Ascending aorta (tissue), 2 donors: ENCODE data around the gene TM9SF1. TPM values are rescaled to one million over a fixed set of nuclear protein-coding genes. Genes with fewer than 3 reads are reported as not detected.
A peak's percentile ranks its signal among the peaks of the same experiment; 100 is the strongest.

Source experiments
- DNase-seq, 2 donors: peaks; one replicate each; pipeline ENCODE4 v3.0.0-alpha.2; 2019; ENCODE audit warnings: low spot score in 2 of 2
- H3K27ac ChIP-seq, 2 donors: fragments of 200-600 bp; sonication (generic); one replicate each; pipeline ENCODE4 v1.5.1; 2016 to 2017; ENCODE audit warnings: mild to moderate bottlenecking in 1 of 2
- H3K27me3 ChIP-seq: fragments of 200-600 bp; sonication (generic); one replicate; pipeline ENCODE4 v1.5.1; 2017
- H3K36me3 ChIP-seq, 2 donors: fragments of 200-600 bp; sonication (generic); one replicate each; pipeline ENCODE4 v1.5.1; 2016
- H3K4me1 ChIP-seq, 2 donors: fragments of 200-600 bp; sonication (generic); one replicate each; pipeline ENCODE4 v1.5.1; 2016 to 2017; ENCODE audit warnings: mild to moderate bottlenecking in 1 of 2
- H3K4me3 ChIP-seq, 2 donors: fragments of 200-600 bp; sonication (generic); one replicate each; pipeline ENCODE4 v1.5.1; 2016 to 2017; ENCODE audit warnings: mild to moderate bottlenecking in 1 of 2
- H3K9me3 ChIP-seq, 2 donors: fragments of 200-600 bp; sonication (generic); one replicate each; pipeline ENCODE4 v1.5.1; 2016
- CTCF ChIP-seq, 3 experiments: fragments of 200-600 bp in 2 of 3; fragments of 450-650 bp in 1 of 3; sonication (generic) in 2 of 3; IDR thresholded peaks; one replicate each; pipeline ENCODE4 v1.5.1; 2016 to 2019; ENCODE audit warnings: antibody characterized with exemption in 3 of 3, mild to moderate bottlenecking in 1 of 3, moderate library complexity in 1 of 3
- intact Hi-C: fragments of 100-400 bp; cut with DNase I; formaldehyde crosslinking; loops from one replicate; pipeline ENCODE4 v1.15.1; 2023
- total RNA-seq: library from RNA; depleted of rRNA; stranded (reverse); fragments of >200 nt; gene quantifications from one replicate; pipeline ENCODE4 v1.1.0, GENCODE V29; 2016

The TM9SF1 gene
- total RNA-seq: 86.5 TPM

DNA sequence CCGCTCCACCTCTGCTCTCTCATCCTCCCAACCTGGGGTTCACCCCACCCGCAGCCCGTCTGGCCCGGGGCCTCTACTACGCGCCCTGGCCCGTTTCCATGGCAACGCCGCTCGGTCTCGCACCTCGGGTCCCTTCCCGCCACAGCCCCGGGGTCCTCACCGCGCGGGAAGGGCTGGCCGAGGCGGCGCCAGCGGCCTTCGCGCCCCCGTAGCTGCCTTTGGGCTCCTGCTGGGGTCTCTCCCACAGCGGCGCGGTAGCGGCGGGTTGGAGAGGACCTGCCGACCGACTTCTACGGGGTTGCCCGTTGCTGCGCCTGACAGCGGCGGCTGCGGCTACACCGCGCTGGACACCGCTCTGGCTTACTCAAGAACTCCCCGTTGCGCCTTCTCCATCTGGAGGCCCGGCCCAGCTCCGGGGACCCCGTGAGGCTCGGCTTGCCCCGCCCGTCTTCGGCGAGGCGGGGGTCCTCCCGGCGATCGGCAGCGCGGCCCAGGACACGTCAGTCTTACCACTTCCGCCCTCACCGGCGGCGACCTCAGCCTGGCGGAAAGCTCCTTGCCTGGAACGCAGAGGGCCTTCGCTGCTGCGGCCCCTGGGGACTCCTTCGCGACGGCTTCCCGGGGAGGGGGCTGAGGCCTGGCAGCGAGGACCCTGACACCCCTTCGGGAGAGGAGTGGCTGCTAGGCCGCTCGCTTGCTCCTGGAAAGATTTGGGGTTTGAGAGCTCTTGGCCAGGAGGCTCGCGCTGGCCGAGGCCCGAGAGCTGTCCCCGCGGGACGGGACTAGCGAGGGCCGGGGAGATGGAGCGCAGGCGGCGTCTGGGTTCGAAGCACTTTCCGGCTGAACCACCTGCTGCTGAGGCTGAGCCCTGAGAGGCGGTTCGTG is at the start of gene TM9SF1:
Gene TM9SF1 (minus strand): TSS at position 256 of the 885 bp plus-strand sequence. CDS start 422 bp downstream, outside the sequence.
- Histone ChIP-seq H3K9me3 (no peaks in the 10 kb centered on the region), H3K4me1 (peaks cover 8 to 25% of the 10 kb centered on the region in 2 donors), H3K27ac (peak within 1 kb of the TSS; percentile 97 to 99), H3K4me3 (peak within 1 kb of the TSS; percentile 81 to 98), H3K27me3 (no peaks in the 10 kb centered on the region), H3K36me3 (peaks cover 13 to 17% of the 10 kb centered on the region in 2 donors)
- TF ChIP-seq CTCF (IDR thresholded peaks at IDR 0.05): no peak
- peak; percentile 26 to 94 for DNase-seq
- intact Hi-C loops: loop anchor here (1.0 to 2.0 kb wide), 3 partner anchors 18 to 47 kb away; partner anchors contain the start of genes CHMP4A, GMPR2, NEDD8 and TINF2

GRCh38 chr14:24243336-24243836 is 48.1 kb upstream of the TM9SF1 start:
- H3K27me3 ChIP-seq: no peaks in the 10 kb centered on the region

GRCh38 chr14:24241829-24242443 is 46.7 kb upstream of the TM9SF1 start:
- Histone ChIP-seq H3K27ac (peak overlapping the region; percentile 94 to 99), H3K4me3 (peak overlapping the region; percentile 81 to 95), H3K9me3 (no peaks in the 10 kb centered on the region), H3K36me3 (peaks cover 26 to 41% of the 10 kb centered on the region in 2 donors), H3K4me1 (peaks cover 15 to 32% of the 10 kb centered on the region in 2 donors), H3K27me3 (no peaks in the 10 kb centered on the region)
- peak; percentile 54 to 67 (median 56) for TF ChIP-seq CTCF (IDR thresholded peaks at IDR 0.05)
- peak in 1 of 2 donors; percentile 94 for DNase-seq
- intact Hi-C loops: loop anchor here (1.0 to 5.0 kb wide), 11 partner anchors 10 to 940 kb away; partner anchors contain the start of genes CHMP4A, DCAF11, DHRS1 and EMC9

More at GRCh38 chr14:24243336-24243836, 48.1 kb upstream of the TM9SF1 start:
- peaks cover 15 to 32% of the 10 kb centered on the region in 2 donors for H3K4me1 ChIP-seq
- H3K27ac ChIP-seq: peak overlapping the region; percentile 94 to 99
- no peak for TF ChIP-seq CTCF (IDR thresholded peaks at IDR 0.05)
- intact Hi-C loops: loop anchor here (1.0 to 5.0 kb wide), 6 partner anchors 49 to 941 kb away; partner anchors contain the start of genes DCAF11, NRL, PPP1R3E and TM9SF1
- H3K4me3 ChIP-seq: peak overlapping the region; percentile 81 to 95
- H3K9me3 ChIP-seq: no peaks in the 10 kb centered on the region
- peak in 1 of 2 donors; percentile 75 for DNase-seq
- H3K36me3 ChIP-seq: peaks cover 15 to 26% of the 10 kb centered on the region in 2 donors

DNA sequence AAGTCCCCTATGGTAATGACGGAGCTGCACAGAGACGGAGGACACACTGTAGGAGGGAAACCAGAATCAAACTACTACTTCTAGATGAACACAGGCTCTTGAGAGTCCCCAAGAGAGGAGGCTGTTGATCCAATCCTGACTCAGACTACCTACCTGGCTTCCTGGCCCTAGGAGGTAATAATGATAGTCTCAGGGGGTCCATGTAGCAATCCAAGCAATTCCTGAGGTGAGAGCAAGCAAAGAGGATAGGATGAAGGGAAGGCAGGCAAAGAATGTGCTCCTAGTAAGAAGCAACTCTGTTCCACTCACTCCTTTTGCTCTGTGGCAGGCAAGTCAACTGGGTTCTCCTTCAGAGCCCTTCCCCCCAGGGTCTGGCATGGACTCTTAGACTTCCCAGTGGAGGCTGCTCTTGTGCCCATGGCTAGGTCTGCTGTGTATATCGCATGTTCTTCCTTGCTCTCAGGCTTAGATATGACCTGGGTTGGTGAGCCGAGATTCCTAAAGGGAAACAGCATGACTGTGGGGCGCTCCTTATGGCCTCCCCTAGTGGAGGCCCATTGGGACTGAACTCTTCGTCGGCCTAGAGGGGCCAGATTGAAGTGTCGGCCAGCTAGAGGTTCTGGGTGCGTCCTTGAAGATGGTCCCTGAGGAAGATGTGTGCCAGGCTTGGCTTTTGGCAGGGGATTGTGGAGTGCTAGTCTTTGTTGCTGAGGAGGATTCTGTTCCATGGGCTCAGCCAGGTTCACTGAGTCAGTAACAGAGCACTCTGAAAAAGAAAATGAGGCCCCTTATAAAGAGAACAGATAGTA is 45.1 kb upstream of the TM9SF1 start:
- intact Hi-C loops: loop anchor here (5.0 kb wide), 2 partner anchors 192 to 938 kb away; partner anchors contain the start of gene PPP1R3E
- no peaks in the 10 kb centered on the region for H3K9me3 ChIP-seq
- no peak for TF ChIP-seq CTCF (IDR thresholded peaks at IDR 0.05)
- DNase-seq: peak in 1 of 2 donors; percentile 59
- peak overlapping the region; percentile 94 to 99 for H3K27ac ChIP-seq
- H3K36me3 ChIP-seq: peaks cover 35 to 57% of the 10 kb centered on the region in 2 donors
- no peaks in the 10 kb centered on the region for H3K27me3 ChIP-seq
- H3K4me1 ChIP-seq: peaks cover 15 to 32% of the 10 kb centered on the region in 2 donors
- peak overlapping the region; percentile 19 to 81 for H3K4me3 ChIP-seq
